Ovary (tissue), 9 donors: ENCODE data around the gene TAB3. TPM values are rescaled to one million over a fixed set of nuclear protein-coding genes. Genes with fewer than 3 reads are reported as not detected.

Experiments
- DNase-seq, 5 donors: peaks; one replicate each; pipeline ENCODE4 v3.0.0-alpha.2; 2019 to 2020
- H3K27ac ChIP-seq, 2 donors: fragments of 200-600 bp; one replicate each; pipeline versions ENCODE4 v1.5.1 to v1.8.0; 2019 to 2022
- H3K27me3 ChIP-seq: fragments of 200-600 bp; one replicate; pipeline ENCODE4 v1.8.0; 2022
- H3K36me3 ChIP-seq: fragments of 200-600 bp; sonication (generic); one replicate; pipeline ENCODE4 v1.5.1; 2019
- H3K4me1 ChIP-seq: one replicate; pipeline ENCODE4 v1.8.1; 2013; ENCODE audit warnings: mild to moderate bottlenecking, moderate library complexity; ENCODE audit not compliant: insufficient read depth
- H3K4me3 ChIP-seq: fragments of 200-600 bp; sonication (generic); one replicate; pipeline ENCODE4 v1.5.1; 2017
- H3K9me3 ChIP-seq, 2 donors: fragments of 200-600 bp in 1 of 2; sonication (generic) in 1 of 2; one replicate each; pipeline versions ENCODE4 v1.5.1 to v1.8.1; 2013 to 2019; ENCODE audit warnings: mild to moderate bottlenecking in 1 of 2, moderate library complexity in 1 of 2
- EP300 ChIP-seq: sonication (generic); formaldehyde crosslinking; IDR thresholded peaks from one replicate; pipeline ENCODE4 v1.6.1; 2017; ENCODE audit warnings: antibody characterized with exemption
- POLR2A ChIP-seq: fragments of 450-650 bp; IDR thresholded peaks from one replicate; pipeline ENCODE4 v1.6.1; 2017; ENCODE audit warnings: antibody characterized with exemption, mild to moderate bottlenecking, moderate library complexity
- WGBS, 3 donors: extraction: QIAGEN DNeasy Blood & Tissue Kit in 1 of 3; methylation state at CpG; one replicate each; pipeline versions ENCODE4 v1.1.5 to v1.1.7; 2013 to 2017; 5-methylcytosine and 5-hydroxymethylcytosine counted together
- intact Hi-C, 4 donors: fragments of 100-400 bp; cut with DNase I; formaldehyde crosslinking; loops; one replicate each; pipeline versions ENCODE4 v1.11.0 to v1.15.1; 2022 to 2023
- polyA plus RNA-seq, 2 donors: library from polyadenylated mRNA; stranded (reverse); fragments of 200-250 nt in 1 of 2; fragments of 350-450 nt in 1 of 2; fragmentation: Illumina TruSeq in 1 of 2; extraction: RNeasy Lipid Tissue Mini Kit (QIAGEN cat#74804) in 1 of 2; gene quantifications; one replicate each; pipeline ENCODE4 v1.2.3, GENCODE V29; 2013 to 2014
- total RNA-seq, 7 donors: library from RNA; depleted of rRNA in 2 of 7; stranded (reverse); fragments of >200 nt in 2 of 7; fragmentation: NEBNext Ultra II Directional in 3 of 7; extraction: Animal tissue kit (Norgen Biotek cat#: 25700) in 3 of 7; gene quantifications; one replicate each; pipeline versions ENCODE4 v1.1.0 to v1.2.4, GENCODE V29; 2016 to 2023
- TF ChIP-seq, protein P1 (sequence below), 3 donors: fragments of 450-650 bp in 2 of 3; fragments of 200-600 bp in 1 of 3; IDR thresholded peaks; one replicate each; pipeline versions ENCODE4 v1.5.1 to v1.8.0; 2016 to 2022; ENCODE audit warnings: antibody characterized with exemption in 3 of 3, mild to moderate bottlenecking in 1 of 3
- donor health status: DM: no; HTN: no; CAD: no; lungs with moderate emphysema.
- donor health status: DM: no; HTN: no; CAD: no.
- donor health status: Bipolar disorder and iron deficiency.
- donor health status: DM: yes; HTN: yes; CAD: no.
- donor health status: DM: no; HTN: no; CAD: no.
- donor health status: DM: yes; HTN: yes; CAD: no.

Gene TAB3
- total and polyA plus RNA-seq, 9 donors = 7.8 to 29.5 (median 21.0) TPM

- TF ChIP-seq, protein P1, sequence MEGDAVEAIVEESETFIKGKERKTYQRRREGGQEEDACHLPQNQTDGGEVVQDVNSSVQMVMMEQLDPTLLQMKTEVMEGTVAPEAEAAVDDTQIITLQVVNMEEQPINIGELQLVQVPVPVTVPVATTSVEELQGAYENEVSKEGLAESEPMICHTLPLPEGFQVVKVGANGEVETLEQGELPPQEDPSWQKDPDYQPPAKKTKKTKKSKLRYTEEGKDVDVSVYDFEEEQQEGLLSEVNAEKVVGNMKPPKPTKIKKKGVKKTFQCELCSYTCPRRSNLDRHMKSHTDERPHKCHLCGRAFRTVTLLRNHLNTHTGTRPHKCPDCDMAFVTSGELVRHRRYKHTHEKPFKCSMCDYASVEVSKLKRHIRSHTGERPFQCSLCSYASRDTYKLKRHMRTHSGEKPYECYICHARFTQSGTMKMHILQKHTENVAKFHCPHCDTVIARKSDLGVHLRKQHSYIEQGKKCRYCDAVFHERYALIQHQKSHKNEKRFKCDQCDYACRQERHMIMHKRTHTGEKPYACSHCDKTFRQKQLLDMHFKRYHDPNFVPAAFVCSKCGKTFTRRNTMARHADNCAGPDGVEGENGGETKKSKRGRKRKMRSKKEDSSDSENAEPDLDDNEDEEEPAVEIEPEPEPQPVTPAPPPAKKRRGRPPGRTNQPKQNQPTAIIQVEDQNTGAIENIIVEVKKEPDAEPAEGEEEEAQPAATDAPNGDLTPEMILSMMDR (IDR thresholded peaks at IDR 0.05) = no peak
- TF ChIP-seq EP300 (no peak), POLR2A (no peak)
- intact Hi-C loops = no loop called here
- WGBS, 3 donors = 42 to 75% (median 68%) methylated on average over 1 of the region's 1 CpG
- Histone ChIP-seq H3K27me3 (no peaks in the 10 kb centered on the region), H3K9me3 (no peaks in the 10 kb centered on the region), H3K36me3 (no peaks in the 10 kb centered on the region), H3K27ac (no peak overlapping the region), H3K4me3 (no peak overlapping the region), H3K4me1 (no peaks in the 10 kb centered on the region)
- no peak for DNase-seq
Observed at GRCh38 chrX:30864383-30864785, 24.7 kb downstream of the TAB3 start.

DNA sequence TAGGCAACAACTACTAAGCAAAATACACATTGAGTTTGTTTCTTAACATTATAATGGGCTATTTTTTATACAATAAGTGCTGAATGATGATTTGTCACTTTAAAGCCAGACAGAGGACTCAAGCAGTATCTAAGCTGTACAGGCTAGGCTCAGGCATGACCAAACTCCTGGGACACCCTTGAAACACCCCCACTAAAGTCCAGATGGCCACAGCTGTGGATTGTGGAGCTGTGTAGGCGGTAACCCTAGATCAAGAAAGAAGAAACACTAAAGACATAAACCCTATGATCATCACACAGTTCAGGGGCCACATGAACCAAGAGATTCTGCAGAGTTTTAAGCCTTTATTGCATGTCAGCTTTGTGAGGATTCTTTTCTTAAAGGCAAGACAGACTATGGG is 25.1 kb downstream of the TAB3 start:
- TF ChIP-seq, protein P1 (IDR thresholded peaks at IDR 0.05) = no peak
- TF ChIP-seq EP300 (no peak), POLR2A (no peak)
- intact Hi-C loops = no loop called here
- 27 to 55% (median 48%) methylated on average over 1 of the region's 1 CpG for WGBS, 3 donors

GRCh38 chrX:30858098-30858497 is 31.0 kb downstream of the TAB3 start:
- intact Hi-C loops = no loop called here
- DNase-seq = no peak
- Histone ChIP-seq H3K4me1 (no peaks in the 10 kb centered on the region), H3K9me3 (no peaks in the 10 kb centered on the region), H3K36me3 (no peaks in the 10 kb centered on the region), H3K4me3 (no peak overlapping the region), H3K27ac (no peak overlapping the region), H3K27me3 (no peaks in the 10 kb centered on the region)
- WGBS, 3 donors = 55 to 68% (median 63%) methylated on average over 1 of the region's 1 CpG
- TF ChIP-seq EP300 (no peak), POLR2A (no peak)
- TF ChIP-seq, protein P1 (IDR thresholded peaks at IDR 0.05) = no peak

More for the DNA sequence above, 25.1 kb downstream of the TAB3 start:
- Histone ChIP-seq H3K4me3 (no peak overlapping the region), H3K4me1 (no peaks in the 10 kb centered on the region), H3K36me3 (no peaks in the 10 kb centered on the region), H3K27me3 (no peaks in the 10 kb centered on the region), H3K9me3 (no peaks in the 10 kb centered on the region), H3K27ac (no peak overlapping the region)
- DNase-seq = no peak

- 42 to 66% (median 57%) methylated on average over 1 of the region's 1 CpG for WGBS, 3 donors
- Histone ChIP-seq H3K27ac (no peak overlapping the region), H3K36me3 (no peaks in the 10 kb centered on the region), H3K9me3 (no peaks in the 10 kb centered on the region), H3K27me3 (no peaks in the 10 kb centered on the region), H3K4me3 (no peak overlapping the region), H3K4me1 (no peaks in the 10 kb centered on the region)
- TF ChIP-seq EP300 (no peak), POLR2A (no peak)
- TF ChIP-seq, protein P1 (IDR thresholded peaks at IDR 0.05) = no peak
- intact Hi-C loops = no loop called here
- DNase-seq = no peak
Observed at GRCh38 chrX:30851449-30851848, 37.6 kb downstream of the TAB3 start.

- intact Hi-C loops = no loop called here
- Histone ChIP-seq H3K4me1 (no peaks in the 10 kb centered on the region), H3K9me3 (no peaks in the 10 kb centered on the region), H3K27ac (no peak overlapping the region), H3K4me3 (no peak overlapping the region), H3K27me3 (no peaks in the 10 kb centered on the region), H3K36me3 (no peaks in the 10 kb centered on the region)
- DNase-seq = no peak
- TF ChIP-seq EP300 = no peak
- TF ChIP-seq, protein P1 (IDR thresholded peaks at IDR 0.05) = no peak
- 74 to 82% (median 79%) methylated on average over 4 of the region's 4 CpGs for WGBS, 3 donors
Observed at GRCh38 chrX:30835373-30835772, 53.7 kb downstream of the TAB3 start.
